Measurements from ENCODE around the gene ARHGAP12.

GRCh38 chr10:31864834-31865518, 63.7 kb downstream of the ARHGAP12 start:
- no peak for TF ChIP-seq EZH2phosphoT487 (IDR thresholded peaks at IDR 0.05; ENCODE audit: insufficient read depth, low read depth)
- TF ChIP-seq EZH2 (IDR thresholded peaks at IDR 0.05; ENCODE audit: insufficient read depth, poor library complexity, severe bottlenecking): no peak
